Measurements from ENCODE around the gene ZNF664.

DNA sequence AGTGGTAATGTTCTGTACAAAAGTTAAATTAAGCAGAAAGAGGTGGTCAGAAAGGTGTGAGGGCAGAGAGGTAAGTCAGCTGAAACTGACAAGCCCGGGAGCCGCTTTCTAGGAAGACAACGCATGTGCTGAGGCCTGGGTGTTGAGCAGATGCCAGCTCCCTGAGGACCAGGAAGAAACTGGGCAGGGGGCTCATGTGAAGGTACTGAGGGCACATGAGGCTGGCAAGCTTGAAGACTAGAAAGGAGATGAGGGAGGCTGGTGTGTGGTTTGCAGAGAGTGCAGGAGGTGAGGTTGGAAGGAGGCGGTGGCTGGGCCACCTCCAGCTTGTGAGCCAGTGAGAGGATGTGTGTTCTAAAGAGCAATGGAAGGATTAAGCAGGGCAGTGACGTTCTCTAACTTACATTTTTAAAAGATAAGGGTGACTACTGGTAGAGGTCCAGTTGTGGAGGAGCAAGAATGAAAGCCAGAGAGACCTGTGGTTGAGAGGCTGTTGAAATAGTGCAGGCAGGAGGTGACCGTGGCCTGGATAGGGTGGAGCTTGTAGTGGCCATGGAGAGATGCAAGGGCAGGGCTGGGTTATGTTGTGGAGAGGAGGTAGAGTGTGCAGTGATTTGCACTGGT, 29.1 kb downstream of the ZNF664 start:
- no peak for TF ChIP-seq EP300 (IDR thresholded peaks at IDR 0.05)
- TF ChIP-seq, protein P1, sequence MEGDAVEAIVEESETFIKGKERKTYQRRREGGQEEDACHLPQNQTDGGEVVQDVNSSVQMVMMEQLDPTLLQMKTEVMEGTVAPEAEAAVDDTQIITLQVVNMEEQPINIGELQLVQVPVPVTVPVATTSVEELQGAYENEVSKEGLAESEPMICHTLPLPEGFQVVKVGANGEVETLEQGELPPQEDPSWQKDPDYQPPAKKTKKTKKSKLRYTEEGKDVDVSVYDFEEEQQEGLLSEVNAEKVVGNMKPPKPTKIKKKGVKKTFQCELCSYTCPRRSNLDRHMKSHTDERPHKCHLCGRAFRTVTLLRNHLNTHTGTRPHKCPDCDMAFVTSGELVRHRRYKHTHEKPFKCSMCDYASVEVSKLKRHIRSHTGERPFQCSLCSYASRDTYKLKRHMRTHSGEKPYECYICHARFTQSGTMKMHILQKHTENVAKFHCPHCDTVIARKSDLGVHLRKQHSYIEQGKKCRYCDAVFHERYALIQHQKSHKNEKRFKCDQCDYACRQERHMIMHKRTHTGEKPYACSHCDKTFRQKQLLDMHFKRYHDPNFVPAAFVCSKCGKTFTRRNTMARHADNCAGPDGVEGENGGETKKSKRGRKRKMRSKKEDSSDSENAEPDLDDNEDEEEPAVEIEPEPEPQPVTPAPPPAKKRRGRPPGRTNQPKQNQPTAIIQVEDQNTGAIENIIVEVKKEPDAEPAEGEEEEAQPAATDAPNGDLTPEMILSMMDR (IDR thresholded peaks at IDR 0.05): no peak

Data from tibial nerve (tissue), 4 donors.